ENCODE data around the gene TRIO. TPM values are rescaled to one million over a fixed set of nuclear protein-coding genes. Genes with fewer than 3 reads are reported as not detected.

The TRIO gene
- polyA plus RNA-seq, 3 donors = 1.7 to 45.8 (median 2.1) TPM

DNA sequence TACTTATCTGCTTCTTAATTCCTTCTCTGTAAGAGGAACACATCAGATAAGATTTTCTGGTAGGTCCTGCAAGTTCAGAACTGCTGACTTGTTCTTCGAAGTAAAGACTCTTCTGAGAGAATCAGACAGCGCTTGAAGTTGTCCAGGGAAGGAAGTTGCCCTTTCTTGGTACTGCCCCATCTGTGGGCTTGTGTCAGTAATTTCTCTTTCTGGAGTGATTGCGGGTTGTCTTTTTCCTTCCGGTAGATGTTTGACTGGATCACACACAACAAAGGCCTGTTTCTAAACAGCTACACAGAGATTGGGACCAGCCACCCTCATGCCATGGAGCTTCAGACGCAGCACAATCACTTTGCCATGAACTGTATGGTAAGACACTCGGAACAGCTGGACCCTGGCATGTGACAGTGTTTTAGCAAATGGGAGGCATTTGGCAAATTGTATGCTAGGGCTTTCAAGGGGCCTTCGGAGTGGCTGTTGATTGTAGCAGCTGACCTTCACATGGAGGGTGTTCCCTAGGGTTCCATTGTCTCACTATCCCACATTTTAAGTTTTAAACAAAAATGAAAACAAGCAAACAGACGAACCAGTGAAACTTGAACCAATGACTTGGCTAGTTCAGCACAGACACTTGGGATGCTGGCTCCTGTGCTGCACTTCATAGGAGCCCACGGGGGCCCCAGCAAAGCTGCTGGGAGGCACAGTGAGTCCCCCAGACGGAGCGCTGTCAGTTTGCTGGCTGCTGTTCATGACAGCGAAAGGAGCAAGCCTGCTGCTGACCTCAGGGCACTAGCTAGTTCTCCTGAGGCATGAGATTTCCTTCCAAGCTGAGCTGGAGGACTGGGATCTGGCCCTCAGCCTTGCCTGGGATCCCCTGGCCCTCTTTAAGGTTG is 149.9 kb downstream of the TRIO start:
- Histone ChIP-seq H2AFZ (ENCODE audit: insufficient read depth, low read depth, low read length, poor library complexity, severe bottlenecking) (no peak overlapping the region), H4K20me1 (ENCODE audit: insufficient read depth, low read length) (no peaks in the 10 kb centered on the region), H3K9me3 (replicated peaks in 1 of 2; ENCODE audit: control insufficient read depth in 1 of 2, insufficient read depth in 1 of 2, low read length in 2 of 2) (no peaks in the 10 kb centered on the region), H3K27me3 (ENCODE audit: control insufficient read depth in 2 of 2, insufficient read depth in 2 of 2, low read length in 2 of 2) (no peaks in the 10 kb centered on the region), H3K4me3 (replicated peaks in 1 of 3; ENCODE audit: low read depth in 2 of 3, low read length in 3 of 3) (no peak overlapping the region), H3K27ac (ENCODE audit: low read depth in 1 of 2, low read length in 2 of 2) (no peak overlapping the region), H3K9ac (ENCODE audit: insufficient read depth, low read length, poor library complexity, severe bottlenecking) (no peak overlapping the region), H3K4me1 (ENCODE audit: control insufficient read depth in 1 of 2, insufficient read depth in 2 of 2, low read length in 2 of 2) (no peaks in the 10 kb centered on the region), H3K4me2 (replicated peaks; ENCODE audit: extremely low read depth, low read length, poor library complexity, severe bottlenecking) (no peak overlapping the region), H3K36me3 (replicated peaks in 1 of 2; ENCODE audit: control insufficient read depth in 1 of 2, insufficient read depth in 2 of 2, low read length in 2 of 2) (peaks cover 40 to 92% of the 10 kb centered on the region in 2 donors), H3K79me2 (ENCODE audit: insufficient read depth, low read length) (no peaks in the 10 kb centered on the region)
- 96% methylated on average over 9 of the region's 12 CpGs for WGBS (ENCODE audit: insufficient coverage)
- Mint-ChIP-seq H3K27ac (peak overlapping the region in 1 of 7 donors; percentile 19), H3K4me3 (no peak overlapping the region), H3K27me3 (ENCODE audit: low read depth in 3 of 3) (no peaks in the 10 kb centered on the region), H3K36me3 (peaks cover 52 to 67% of the 10 kb centered on the region in 2 donors), H3K9me3 (no peaks in the 10 kb centered on the region), H3K4me1 (no peaks in the 10 kb centered on the region)
- intact Hi-C loops (cut with micrococcal nuclease) = no loop called here
- no peak for DNase-seq
- TF ChIP-seq, protein P1, sequence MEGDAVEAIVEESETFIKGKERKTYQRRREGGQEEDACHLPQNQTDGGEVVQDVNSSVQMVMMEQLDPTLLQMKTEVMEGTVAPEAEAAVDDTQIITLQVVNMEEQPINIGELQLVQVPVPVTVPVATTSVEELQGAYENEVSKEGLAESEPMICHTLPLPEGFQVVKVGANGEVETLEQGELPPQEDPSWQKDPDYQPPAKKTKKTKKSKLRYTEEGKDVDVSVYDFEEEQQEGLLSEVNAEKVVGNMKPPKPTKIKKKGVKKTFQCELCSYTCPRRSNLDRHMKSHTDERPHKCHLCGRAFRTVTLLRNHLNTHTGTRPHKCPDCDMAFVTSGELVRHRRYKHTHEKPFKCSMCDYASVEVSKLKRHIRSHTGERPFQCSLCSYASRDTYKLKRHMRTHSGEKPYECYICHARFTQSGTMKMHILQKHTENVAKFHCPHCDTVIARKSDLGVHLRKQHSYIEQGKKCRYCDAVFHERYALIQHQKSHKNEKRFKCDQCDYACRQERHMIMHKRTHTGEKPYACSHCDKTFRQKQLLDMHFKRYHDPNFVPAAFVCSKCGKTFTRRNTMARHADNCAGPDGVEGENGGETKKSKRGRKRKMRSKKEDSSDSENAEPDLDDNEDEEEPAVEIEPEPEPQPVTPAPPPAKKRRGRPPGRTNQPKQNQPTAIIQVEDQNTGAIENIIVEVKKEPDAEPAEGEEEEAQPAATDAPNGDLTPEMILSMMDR (IDR thresholded peaks at IDR 0.05) = no peak

DNA sequence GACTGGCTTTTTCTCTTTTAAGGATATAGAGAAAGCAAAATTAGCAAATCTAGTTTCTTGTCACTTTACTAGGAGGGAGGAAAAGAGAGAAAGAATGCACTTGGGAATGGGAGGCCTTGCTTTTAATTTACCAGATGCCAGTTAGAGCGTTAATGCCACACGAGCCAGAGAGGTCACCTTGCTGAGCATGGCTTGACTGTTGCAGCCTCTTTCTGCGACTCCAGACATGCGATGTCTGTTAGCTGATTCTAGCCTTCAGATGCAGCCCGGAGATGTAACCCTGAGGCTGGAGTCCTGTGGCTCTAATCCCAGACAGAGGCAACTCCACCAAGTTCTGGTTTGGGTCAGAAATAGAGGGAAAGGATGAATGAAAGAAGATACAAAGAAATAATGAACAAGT is 152.5 kb downstream of the TRIO start:
- Histone ChIP-seq H3K4me3 (replicated peaks in 1 of 3; ENCODE audit: low read depth in 2 of 3, low read length in 3 of 3) (no peak overlapping the region), H3K27me3 (ENCODE audit: control insufficient read depth in 2 of 2, insufficient read depth in 2 of 2, low read length in 2 of 2) (no peaks in the 10 kb centered on the region), H3K9ac (ENCODE audit: insufficient read depth, low read length, poor library complexity, severe bottlenecking) (no peak overlapping the region), H3K27ac (ENCODE audit: low read depth in 1 of 2, low read length in 2 of 2) (no peak overlapping the region), H3K36me3 (replicated peaks in 1 of 2; ENCODE audit: control insufficient read depth in 1 of 2, insufficient read depth in 2 of 2, low read length in 2 of 2) (peaks cover 46 to 95% of the 10 kb centered on the region in 2 donors), H3K79me2 (ENCODE audit: insufficient read depth, low read length) (no peaks in the 10 kb centered on the region), H3K9me3 (replicated peaks in 1 of 2; ENCODE audit: control insufficient read depth in 1 of 2, insufficient read depth in 1 of 2, low read length in 2 of 2) (no peaks in the 10 kb centered on the region), H3K4me2 (replicated peaks; ENCODE audit: extremely low read depth, low read length, poor library complexity, severe bottlenecking) (no peak overlapping the region), H2AFZ (ENCODE audit: insufficient read depth, low read depth, low read length, poor library complexity, severe bottlenecking) (no peak overlapping the region), H4K20me1 (ENCODE audit: insufficient read depth, low read length) (no peaks in the 10 kb centered on the region), H3K4me1 (ENCODE audit: control insufficient read depth in 1 of 2, insufficient read depth in 2 of 2, low read length in 2 of 2) (no peaks in the 10 kb centered on the region)
- 98% methylated on average over 5 of the region's 5 CpGs for WGBS (ENCODE audit: insufficient coverage)
- no peak for DNase-seq
- H3K27ac Mint-ChIP-seq = peak overlapping the region in 2 of 7 donors; percentile 23 to 61
- peaks cover 58 to 66% of the 10 kb centered on the region in 2 donors for H3K36me3 Mint-ChIP-seq
- peaks cover 4% of the 10 kb centered on the region for H3K4me1 Mint-ChIP-seq
- no peaks in the 10 kb centered on the region for H3K9me3 Mint-ChIP-seq
- no peak overlapping the region for H3K4me3 Mint-ChIP-seq
- TF ChIP-seq, protein P1 (IDR thresholded peaks at IDR 0.05) = no peak
- intact Hi-C loops (cut with micrococcal nuclease) = no loop called here
- H3K27me3 Mint-ChIP-seq (ENCODE audit: low read depth in 3 of 3) = no peaks in the 10 kb centered on the region

Data from CD14-positive monocyte (primary cell).